Measurements from ENCODE around the gene APC2. TPM values are rescaled to one million over a fixed set of nuclear protein-coding genes. Genes with fewer than 3 reads are reported as not detected.

APC2 gene
- total RNA-seq, 2 donors from 2014 or later = 0.05 to 2.2 TPM

DNA sequence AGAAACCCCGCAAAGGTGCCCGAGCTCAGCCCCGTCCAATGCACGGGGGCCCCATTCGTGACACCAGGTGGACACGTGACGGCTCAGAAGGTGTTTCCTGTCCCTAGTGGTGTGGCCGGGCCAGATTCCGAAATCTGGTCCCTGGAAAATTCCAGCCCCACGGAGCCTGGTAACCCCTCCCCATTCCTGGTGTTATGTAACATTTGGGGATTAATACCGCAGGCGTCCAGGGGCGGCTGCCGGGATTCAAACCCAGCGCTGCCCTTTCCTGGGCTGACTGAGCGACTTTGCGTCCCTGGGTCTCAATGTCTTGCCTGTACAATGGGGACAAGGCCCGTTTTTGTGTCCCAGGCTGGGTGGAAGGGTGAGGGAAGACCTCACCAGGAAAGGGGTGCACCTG, 72.9 kb downstream of the APC2 start:
- Histone ChIP-seq H3K4me3 (no peak overlapping the region), H3K27ac (no peak overlapping the region), H3K9me3 (no peaks in the 10 kb centered on the region), H3K4me1 (replicated peaks) (no peaks in the 10 kb centered on the region), H3K36me3 (no peaks in the 10 kb centered on the region), H3K27me3 (replicated peaks; ENCODE audit: insufficient read depth) (peaks cover 3% of the 10 kb centered on the region)
- no peak for TF ChIP-seq POLR2A (IDR thresholded peaks at IDR 0.05)
- TF ChIP-seq, protein P1, sequence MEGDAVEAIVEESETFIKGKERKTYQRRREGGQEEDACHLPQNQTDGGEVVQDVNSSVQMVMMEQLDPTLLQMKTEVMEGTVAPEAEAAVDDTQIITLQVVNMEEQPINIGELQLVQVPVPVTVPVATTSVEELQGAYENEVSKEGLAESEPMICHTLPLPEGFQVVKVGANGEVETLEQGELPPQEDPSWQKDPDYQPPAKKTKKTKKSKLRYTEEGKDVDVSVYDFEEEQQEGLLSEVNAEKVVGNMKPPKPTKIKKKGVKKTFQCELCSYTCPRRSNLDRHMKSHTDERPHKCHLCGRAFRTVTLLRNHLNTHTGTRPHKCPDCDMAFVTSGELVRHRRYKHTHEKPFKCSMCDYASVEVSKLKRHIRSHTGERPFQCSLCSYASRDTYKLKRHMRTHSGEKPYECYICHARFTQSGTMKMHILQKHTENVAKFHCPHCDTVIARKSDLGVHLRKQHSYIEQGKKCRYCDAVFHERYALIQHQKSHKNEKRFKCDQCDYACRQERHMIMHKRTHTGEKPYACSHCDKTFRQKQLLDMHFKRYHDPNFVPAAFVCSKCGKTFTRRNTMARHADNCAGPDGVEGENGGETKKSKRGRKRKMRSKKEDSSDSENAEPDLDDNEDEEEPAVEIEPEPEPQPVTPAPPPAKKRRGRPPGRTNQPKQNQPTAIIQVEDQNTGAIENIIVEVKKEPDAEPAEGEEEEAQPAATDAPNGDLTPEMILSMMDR (IDR thresholded peaks at IDR 0.05) = no peak
- no peak for TF ChIP-seq POLR2AphosphoS5 (IDR thresholded peaks at IDR 0.05)
- 76% methylated on average over 18 of the region's 18 CpGs for WGBS
- intact Hi-C loops (cut with DNase I) = no loop called here
- DNase-seq (ENCODE audit: low spot score) = no peak

Other genes starting within 250 kb of the APC2 start
- gene STK11, start 244.3 kb upstream of the APC2 start, total RNA-seq = 100 to 1,000 TPM in 1 of 2 donors, 10 to 100 TPM in 1; 75.1 to 157 TPM
- 1 to 10 TPM in 1 of 2 donors, under 1 TPM in 1; 0.68 to 4.4 TPM for gene CBARP, start 212.1 kb upstream of the APC2 start, total RNA-seq
- gene ATP5F1D, start 208.4 kb upstream of the APC2 start, total RNA-seq = 100 to 1,000 TPM; 109 to 151 TPM
- gene MIDN, start 201.5 kb upstream of the APC2 start, total RNA-seq = 10 to 100 TPM; 35.8 to 42.9 TPM
- 100 to 1,000 TPM; 753 to 863 TPM for gene CIRBP, start 180.8 kb upstream of the APC2 start, total RNA-seq
- 10 to 100 TPM; 95.1 to 98.7 TPM for gene FAM174C, start 174.6 kb upstream of the APC2 start, total RNA-seq
- not detected for gene EFNA2, start 164.2 kb upstream of the APC2 start, total RNA-seq
- 100 to 1,000 TPM; 147 to 202 TPM for gene NDUFS7, start 66.2 kb upstream of the APC2 start, total RNA-seq
- gene GAMT, start 48.6 kb upstream of the APC2 start, total RNA-seq = 100 to 1,000 TPM; 100 to 183 TPM
- gene DAZAP1, start 42.5 kb upstream of the APC2 start, total RNA-seq = 10 to 100 TPM; 58.6 to 74.1 TPM
- 1,000 to 10,000 TPM; 3,102 to 5,853 TPM for gene RPS15, start 11.7 kb upstream of the APC2 start, total RNA-seq
- gene C19orf25, start 29.1 kb downstream of the APC2 start, total RNA-seq = 10 to 100 TPM; 54.0 to 93.0 TPM
- 10 to 100 TPM in 1 of 2 donors, 1 to 10 TPM in 1; 8.1 to 22.9 TPM for gene PCSK4, start 40.2 kb downstream of the APC2 start, total RNA-seq
- 100 to 1,000 TPM in 1 of 2 donors, 10 to 100 TPM in 1; 61.9 to 349 TPM for gene REEP6, start 41.1 kb downstream of the APC2 start, total RNA-seq
- 10 to 100 TPM in 1 of 2 donors, under 1 TPM in 1; 0.82 to 14.5 TPM for gene ADAMTSL5, start 62.9 kb downstream of the APC2 start, total RNA-seq
- 10 to 100 TPM in 1 of 2 donors, not detected in 1; 28.8 TPM for gene PLK5, start 74.0 kb downstream of the APC2 start, total RNA-seq
- gene MEX3D, start 118.2 kb downstream of the APC2 start, total RNA-seq = 10 to 100 TPM; 60.6 to 87.0 TPM
- gene MBD3, start 142.7 kb downstream of the APC2 start, total RNA-seq = 100 to 1,000 TPM; 100 to 166 TPM
- gene UQCR11, start 155.3 kb downstream of the APC2 start, total RNA-seq = 100 to 1,000 TPM in 1 of 2 donors, 10 to 100 TPM in 1; 87.1 to 108 TPM
- 100 to 1,000 TPM in 1 of 2 donors, 10 to 100 TPM in 1; 91.5 to 332 TPM for gene TCF3, start 202.5 kb downstream of the APC2 start, total RNA-seq

All from prostate gland (tissue), 2 donors.